ENCODE results near the gene KRT82. TPM values are rescaled to one million over a fixed set of nuclear protein-coding genes. Genes with fewer than 3 reads are reported as not detected.

Gene KRT82
- total RNA-seq, 2 experiments from 2014 or later, result not detected

DNA sequence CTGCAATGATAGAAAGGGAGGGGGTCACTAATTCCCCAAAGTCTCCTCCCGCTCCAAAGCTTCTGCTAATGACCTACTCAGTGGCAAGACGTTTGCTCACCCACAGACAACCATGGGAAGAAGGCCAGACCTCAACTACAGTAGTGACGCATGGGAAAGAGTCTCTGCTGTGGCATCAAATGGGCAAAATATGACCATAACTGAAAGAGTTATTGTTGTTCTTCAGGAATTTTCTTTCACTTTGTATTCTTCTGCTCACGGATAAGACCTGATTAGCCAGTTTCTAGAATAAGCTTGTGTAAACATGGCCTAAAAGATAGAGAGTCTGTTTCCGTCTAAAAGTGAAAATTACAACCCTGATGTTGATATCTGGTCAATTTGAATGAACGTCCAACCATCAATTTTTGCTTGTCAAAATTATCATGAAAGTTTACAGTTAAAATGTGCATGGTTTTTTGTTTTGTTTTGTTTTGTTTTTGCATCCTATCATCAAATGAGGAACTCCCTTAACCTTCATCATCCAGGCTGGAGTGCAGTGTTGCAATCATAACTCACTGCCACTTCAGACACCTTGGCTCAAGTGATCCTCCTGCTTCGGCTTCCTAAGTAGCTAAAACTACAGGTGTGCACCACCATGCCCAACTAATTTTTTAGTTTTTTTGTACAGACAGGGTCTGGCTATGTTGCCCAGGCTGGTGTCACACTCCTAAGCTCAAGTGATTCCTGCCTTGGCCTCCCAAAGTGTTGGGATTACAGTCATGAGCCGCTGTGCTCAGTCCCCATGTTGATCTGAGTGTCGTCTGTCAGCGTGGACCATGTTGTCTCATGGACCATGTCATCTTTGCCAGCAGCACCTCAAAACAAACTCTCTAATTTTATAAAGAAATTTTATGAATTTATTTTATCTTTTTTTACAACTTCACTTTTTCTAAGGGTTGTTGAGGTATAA is 38.8 kb upstream of the KRT82 start:
- H3K9me3 ChIP-seq (ENCODE audit: low read length), result no peaks in the 10 kb centered on the region
- no peak overlapping the region for H3K27ac ChIP-seq (ENCODE audit: low read depth, low read length, poor library complexity, severe bottlenecking)
- no peaks in the 10 kb centered on the region for H3K79me2 ChIP-seq (ENCODE audit: insufficient read depth, low read depth, low read length)
- H3K4me3 ChIP-seq (ENCODE audit: low read depth, low read length, poor library complexity, severe bottlenecking), result no peak overlapping the region
- no peak overlapping the region for H2AFZ ChIP-seq (ENCODE audit: low read length)
- POLR2A ChIA-PET, result interaction anchor here (0.7 kb wide), 1 partner anchor 56 kb away, joined by 3 read pairs; no protein-coding TSS in a partner anchor
- CTCF ChIA-PET (ENCODE audit: unreplicated experiment), result no interaction called here
- DNase-seq (ENCODE audit: low spot score), result no peak
- no peak overlapping the region for H3K4me2 ChIP-seq (ENCODE audit: low read length)
- H3K9me2 ChIP-seq (ENCODE audit: insufficient read depth, low read length), result no peaks in the 10 kb centered on the region
- H3K36me3 ChIP-seq (ENCODE audit: insufficient read depth, low read length), result no peaks in the 10 kb centered on the region
- H4K20me1 ChIP-seq (ENCODE audit: insufficient read depth, low read length), result no peaks in the 10 kb centered on the region
- no TSS peak for BruUV-seq (replicated peaks)
- TF ChIP-seq, protein P1, sequence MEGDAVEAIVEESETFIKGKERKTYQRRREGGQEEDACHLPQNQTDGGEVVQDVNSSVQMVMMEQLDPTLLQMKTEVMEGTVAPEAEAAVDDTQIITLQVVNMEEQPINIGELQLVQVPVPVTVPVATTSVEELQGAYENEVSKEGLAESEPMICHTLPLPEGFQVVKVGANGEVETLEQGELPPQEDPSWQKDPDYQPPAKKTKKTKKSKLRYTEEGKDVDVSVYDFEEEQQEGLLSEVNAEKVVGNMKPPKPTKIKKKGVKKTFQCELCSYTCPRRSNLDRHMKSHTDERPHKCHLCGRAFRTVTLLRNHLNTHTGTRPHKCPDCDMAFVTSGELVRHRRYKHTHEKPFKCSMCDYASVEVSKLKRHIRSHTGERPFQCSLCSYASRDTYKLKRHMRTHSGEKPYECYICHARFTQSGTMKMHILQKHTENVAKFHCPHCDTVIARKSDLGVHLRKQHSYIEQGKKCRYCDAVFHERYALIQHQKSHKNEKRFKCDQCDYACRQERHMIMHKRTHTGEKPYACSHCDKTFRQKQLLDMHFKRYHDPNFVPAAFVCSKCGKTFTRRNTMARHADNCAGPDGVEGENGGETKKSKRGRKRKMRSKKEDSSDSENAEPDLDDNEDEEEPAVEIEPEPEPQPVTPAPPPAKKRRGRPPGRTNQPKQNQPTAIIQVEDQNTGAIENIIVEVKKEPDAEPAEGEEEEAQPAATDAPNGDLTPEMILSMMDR (conservative IDR thresholded peaks at IDR 0.05; ENCODE audit: low read length), result no peak
- TF ChIP-seq EZH2phosphoT487 (IDR thresholded peaks at IDR 0.05; ENCODE audit: borderline replicate concordance, low read depth, low read length), result no peak
- intact Hi-C loops (cut with micrococcal nuclease; ENCODE audit: unreplicated experiment), result no loop called here
- H3K4me1 ChIP-seq (ENCODE audit: insufficient read depth, low read length, poor library complexity, severe bottlenecking), result no peaks in the 10 kb centered on the region

DNA sequence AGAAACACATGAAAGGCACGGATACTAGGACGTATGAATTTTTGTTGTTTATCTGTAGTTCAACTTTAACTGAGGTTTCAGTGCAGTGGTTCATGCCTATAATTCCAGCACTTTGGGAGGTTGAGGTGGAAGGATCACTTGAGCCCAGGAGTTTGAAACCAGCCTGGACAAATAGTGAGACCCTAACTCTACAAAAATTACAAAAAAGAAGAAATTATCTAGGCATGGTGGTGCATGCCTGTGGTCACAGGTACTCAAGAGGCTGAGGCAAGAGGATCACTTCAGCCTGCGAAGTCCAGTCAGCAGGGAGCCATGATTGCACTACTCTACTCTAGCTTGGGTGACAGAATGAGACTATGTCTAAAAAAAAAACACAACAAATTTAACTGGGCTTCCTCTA is 37.8 kb upstream of the KRT82 start:
- ChIA-PET POLR2A (interaction anchor here (0.7 kb wide), 1 partner anchor 57 kb away, joined by 3 read pairs; no protein-coding TSS in a partner anchor), CTCF (ENCODE audit: unreplicated experiment) (no interaction called here)
- Histone ChIP-seq H3K4me3 (ENCODE audit: low read depth, low read length, poor library complexity, severe bottlenecking) (no peak overlapping the region), H2AFZ (ENCODE audit: low read length) (no peak overlapping the region), H3K4me2 (ENCODE audit: low read length) (no peak overlapping the region), H3K4me1 (ENCODE audit: insufficient read depth, low read length, poor library complexity, severe bottlenecking) (no peaks in the 10 kb centered on the region), H3K27ac (ENCODE audit: low read depth, low read length, poor library complexity, severe bottlenecking) (no peak overlapping the region), H3K9me2 (ENCODE audit: insufficient read depth, low read length) (no peaks in the 10 kb centered on the region), H3K36me3 (ENCODE audit: insufficient read depth, low read length) (no peaks in the 10 kb centered on the region), H4K20me1 (ENCODE audit: insufficient read depth, low read length) (no peaks in the 10 kb centered on the region), H3K79me2 (ENCODE audit: insufficient read depth, low read depth, low read length) (no peaks in the 10 kb centered on the region), H3K9me3 (ENCODE audit: low read length) (no peaks in the 10 kb centered on the region)
- no peak for DNase-seq (ENCODE audit: low spot score)
- intact Hi-C loops (cut with micrococcal nuclease; ENCODE audit: unreplicated experiment), result no loop called here
- BruUV-seq (replicated peaks), result no TSS peak
- no peak for TF ChIP-seq EZH2phosphoT487 (IDR thresholded peaks at IDR 0.05; ENCODE audit: borderline replicate concordance, low read depth, low read length)
- TF ChIP-seq, protein P1 (conservative IDR thresholded peaks at IDR 0.05; ENCODE audit: low read length), result no peak

DNA sequence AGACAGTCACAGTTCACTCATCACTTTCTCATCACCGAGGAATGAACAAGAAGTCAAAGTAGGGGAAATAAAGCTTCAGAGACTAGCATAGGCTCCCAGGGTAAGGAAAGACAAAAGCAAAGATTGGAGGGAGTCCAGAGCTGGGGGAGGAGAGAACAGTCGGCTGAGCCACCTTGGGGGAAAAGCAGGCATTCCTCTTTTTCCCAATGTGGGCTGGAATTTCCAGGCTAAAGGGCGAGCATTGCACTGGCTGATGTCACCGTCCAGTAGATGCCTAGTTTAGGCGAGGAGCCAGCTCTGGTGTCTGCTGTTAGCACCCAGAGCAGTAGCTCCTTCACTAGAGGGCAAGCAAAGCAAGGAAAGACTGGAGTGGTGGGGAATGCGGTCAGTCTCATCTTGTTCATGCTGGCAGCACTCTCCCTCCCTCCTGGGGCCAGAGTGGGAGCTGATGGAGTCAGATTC is 36.5 kb upstream of the KRT82 start:
- H2AFZ ChIP-seq (ENCODE audit: low read length), result no peak overlapping the region
- H3K9me2 ChIP-seq (ENCODE audit: insufficient read depth, low read length), result no peaks in the 10 kb centered on the region
- no peaks in the 10 kb centered on the region for H3K9me3 ChIP-seq (ENCODE audit: low read length)
- H3K79me2 ChIP-seq (ENCODE audit: insufficient read depth, low read depth, low read length), result no peaks in the 10 kb centered on the region
- ChIA-PET POLR2A (no interaction called here), CTCF (ENCODE audit: unreplicated experiment) (no interaction called here)
- no peaks in the 10 kb centered on the region for H3K36me3 ChIP-seq (ENCODE audit: insufficient read depth, low read length)
- H3K4me2 ChIP-seq (ENCODE audit: low read length), result no peak overlapping the region
- H3K4me1 ChIP-seq (ENCODE audit: insufficient read depth, low read length, poor library complexity, severe bottlenecking), result no peaks in the 10 kb centered on the region
- no peaks in the 10 kb centered on the region for H4K20me1 ChIP-seq (ENCODE audit: insufficient read depth, low read length)
- TF ChIP-seq, protein P1 (conservative IDR thresholded peaks at IDR 0.05; ENCODE audit: low read length), result no peak
- TF ChIP-seq EZH2phosphoT487 (IDR thresholded peaks at IDR 0.05; ENCODE audit: borderline replicate concordance, low read depth, low read length), result no peak
- no peak overlapping the region for H3K27ac ChIP-seq (ENCODE audit: low read depth, low read length, poor library complexity, severe bottlenecking)
- intact Hi-C loops (cut with micrococcal nuclease; ENCODE audit: unreplicated experiment), result no loop called here
- H3K4me3 ChIP-seq (ENCODE audit: low read depth, low read length, poor library complexity, severe bottlenecking), result no peak overlapping the region
- no peak for DNase-seq (ENCODE audit: low spot score)
- BruUV-seq (replicated peaks), result no TSS peak
